A673 (cell line): ENCODE data around the gene LRRD1. TPM values are rescaled to one million over a fixed set of nuclear protein-coding genes. Genes with fewer than 3 reads are reported as not detected.

ENCODE experiments used
- Bru-seq: library from RNA; stranded (reverse); fragments of 400-500 nt; gene quantifications from one replicate; lab custom pipeline; 2021; lab: Mats Ljungman, UMichigan
- BruChase-seq, 2 experiments: library from RNA; stranded (reverse); fragments of 400-500 nt; gene quantifications; one replicate each; lab custom pipeline; 2021; lab: Mats Ljungman, UMichigan
- BruUV-seq: library from RNA; stranded (reverse); fragments of 400-500 nt; replicated peaks from 2 replicates; lab custom pipeline; 2021; lab: Mats Ljungman, UMichigan
- CTCF ChIA-PET: fragments of 300-600 bp; sonication (Branson Sonifier 250); formaldehyde crosslinking; loops from one replicate; lab custom pipeline; 2022; ENCODE audit warnings: antibody characterized with exemption; lab: Charles Lee
- POLR2A ChIA-PET: fragments of 300-600 bp; sonication (Branson Sonifier 250); formaldehyde crosslinking; loops from one replicate; lab custom pipeline; 2022; ENCODE audit warnings: antibody characterized with exemption; ENCODE audit not compliant: low non-redundant PET; lab: Charles Lee
- DNase-seq: peaks from one replicate; pipeline ENCODE4 v3.0.0-alpha.2; 2015; ENCODE audit warnings: low spot score
- H3K27ac ChIP-seq: fragments of 200-600 bp; sonication (generic); 2 replicates; pipeline ENCODE4 v1.5.1; 2016; ENCODE audit warnings: mixed run types, low read depth, mild to moderate bottlenecking, mixed read lengths, antibody characterized with exemption, low read length; ENCODE audit not compliant: poor library complexity, severe bottlenecking
- H3K27me3 ChIP-seq: fragments of 200-600 bp; sonication (generic); replicated peaks from 2 replicates; pipeline ENCODE4 v1.6.1; 2017; ENCODE audit warnings: mixed run types, low read depth, mild to moderate bottlenecking, mixed read lengths, antibody characterized with exemption, low read length; ENCODE audit not compliant: insufficient read depth, poor library complexity
- H3K36me3 ChIP-seq: fragments of 200-600 bp; sonication (generic); 2 replicates; pipeline ENCODE4 v1.6.1; 2016; ENCODE audit warnings: mixed run types, mild to moderate bottlenecking, mixed read lengths, antibody characterized with exemption, low read length; ENCODE audit not compliant: insufficient read depth, poor library complexity, severe bottlenecking
- H3K4me1 ChIP-seq: fragments of 200-600 bp; sonication (generic); 2 replicates; pipeline ENCODE4 v1.6.1; 2017; ENCODE audit warnings: mixed run types, mild to moderate bottlenecking, mixed read lengths, antibody characterized with exemption, low read length; ENCODE audit not compliant: insufficient read depth, poor library complexity, severe bottlenecking
- H3K4me3 ChIP-seq: fragments of 200-600 bp; sonication (generic); 2 replicates; pipeline ENCODE4 v1.5.1; 2016; ENCODE audit warnings: low read depth, mixed run types, mild to moderate bottlenecking, mixed read lengths, low read length; ENCODE audit not compliant: poor library complexity, severe bottlenecking
- H3K9me3 ChIP-seq: fragments of 200-600 bp; sonication (generic); 2 replicates; pipeline ENCODE4 v1.6.1; 2016; ENCODE audit warnings: mixed run types, low read depth, mild to moderate bottlenecking, mixed read lengths, antibody characterized with exemption, low read length; ENCODE audit not compliant: poor library complexity, severe bottlenecking
- EZH2 ChIP-seq: fragments of 200-600 bp; sonication (generic); IDR thresholded peaks from 2 replicates; pipeline ENCODE4 v1.6.1; 2017; ENCODE audit warnings: borderline replicate concordance, low read depth, mild to moderate bottlenecking, mixed read lengths, antibody characterized with exemption, low read length; ENCODE audit not compliant: poor library complexity, severe bottlenecking
- intact Hi-C: fragments of 100-400 bp; cut with micrococcal nuclease; formaldehyde crosslinking; loops from one replicate; pipeline ENCODE4 v1.10.0; 2022; ENCODE audit not compliant: unreplicated experiment
- long read RNA-seq: library from polyadenylated mRNA; stranded (forward); transcript quantifications from one replicate; pipeline ENCODE4 v2.0.0, GENCODE V29; 2022
- total RNA-seq: library from RNA; stranded (reverse); gene quantifications from 2 replicates; pipeline ENCODE4 v1.2.3, GENCODE V29; 2021
- TF ChIP-seq, protein P1 (sequence below): fragments of 300-800, 200-600 bp; sonication (generic); conservative IDR thresholded peaks from 2 replicates; pipeline ENCODE4 v1.5.1; 2017; ENCODE audit warnings: low read depth, mild to moderate bottlenecking, antibody characterized with exemption, low read length, moderate library complexity, mixed read lengths

Gene LRRD1
- total RNA-seq (0.11 TPM in 1 of 2 replicates, not detected in the other), Bru-seq, nascent RNA (percentile 25 among the genes with signal in this experiment), BruChase-seq, experiment 1, labeled RNA remaining after a 2-hour chase (percentile 33 among the genes with signal in this experiment), BruChase-seq, experiment 2, labeled RNA remaining after a 6-hour chase (percentile 31 among the genes with signal in this experiment)
- long read RNA-seq: 0 reads

GRCh38 chr7:92178928-92179924 is at the start of gene LRRD1:
Gene LRRD1 (minus strand): TSS chr7:92179142. CDS start chr7:92165202, 13,940 bp downstream.
- Histone ChIP-seq H3K36me3 (no peaks in the 10 kb centered on the region), H3K27me3 (no peaks in the 10 kb centered on the region), H3K9me3 (no peaks in the 10 kb centered on the region), H3K4me3 (peak within 1 kb of the TSS; percentile 50), H3K27ac (no peak within 1 kb of the TSS), H3K4me1 (no peaks in the 10 kb centered on the region)
- BruUV-seq: no TSS peak
- intact Hi-C loops: loop anchor here (5.0 kb wide), 1 partner anchor 268 kb away; the partner anchor contains the start of gene GATAD1
- no peak for TF ChIP-seq EZH2
- TF ChIP-seq, protein P1, sequence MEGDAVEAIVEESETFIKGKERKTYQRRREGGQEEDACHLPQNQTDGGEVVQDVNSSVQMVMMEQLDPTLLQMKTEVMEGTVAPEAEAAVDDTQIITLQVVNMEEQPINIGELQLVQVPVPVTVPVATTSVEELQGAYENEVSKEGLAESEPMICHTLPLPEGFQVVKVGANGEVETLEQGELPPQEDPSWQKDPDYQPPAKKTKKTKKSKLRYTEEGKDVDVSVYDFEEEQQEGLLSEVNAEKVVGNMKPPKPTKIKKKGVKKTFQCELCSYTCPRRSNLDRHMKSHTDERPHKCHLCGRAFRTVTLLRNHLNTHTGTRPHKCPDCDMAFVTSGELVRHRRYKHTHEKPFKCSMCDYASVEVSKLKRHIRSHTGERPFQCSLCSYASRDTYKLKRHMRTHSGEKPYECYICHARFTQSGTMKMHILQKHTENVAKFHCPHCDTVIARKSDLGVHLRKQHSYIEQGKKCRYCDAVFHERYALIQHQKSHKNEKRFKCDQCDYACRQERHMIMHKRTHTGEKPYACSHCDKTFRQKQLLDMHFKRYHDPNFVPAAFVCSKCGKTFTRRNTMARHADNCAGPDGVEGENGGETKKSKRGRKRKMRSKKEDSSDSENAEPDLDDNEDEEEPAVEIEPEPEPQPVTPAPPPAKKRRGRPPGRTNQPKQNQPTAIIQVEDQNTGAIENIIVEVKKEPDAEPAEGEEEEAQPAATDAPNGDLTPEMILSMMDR: peak; percentile 98
- CTCF ChIA-PET: no interaction called here
- POLR2A ChIA-PET: interaction anchor here (0.6 kb wide), 1 partner anchor 472 kb away, joined by 7 read pairs; no protein-coding TSS in a partner anchor
- DNase-seq: peak; percentile 82

- Histone ChIP-seq H3K27me3 (no peaks in the 10 kb centered on the region), H3K36me3 (peaks cover 41% of the 10 kb centered on the region), H3K9me3 (no peaks in the 10 kb centered on the region), H3K4me3 (no peak overlapping the region), H3K4me1 (no peaks in the 10 kb centered on the region), H3K27ac (no peak overlapping the region)
- TF ChIP-seq, protein P1: no peak
- no peak for TF ChIP-seq EZH2
- ChIA-PET CTCF (no interaction called here), POLR2A (no interaction called here)
- BruUV-seq: no TSS peak
- DNase-seq: no peak
- intact Hi-C loops: no loop called here
Observed at GRCh38 chr7:92228742-92229141, 49.8 kb upstream of the LRRD1 start.

GRCh38 chr7:92228100-92228499 is 49.2 kb upstream of the LRRD1 start:
- no TSS peak for BruUV-seq
- DNase-seq: no peak
- H3K4me3 ChIP-seq: no peak overlapping the region
- H3K27ac ChIP-seq: no peak overlapping the region
- CTCF ChIA-PET: no interaction called here
- no peaks in the 10 kb centered on the region for H3K9me3 ChIP-seq
- POLR2A ChIA-PET: no interaction called here
- H3K27me3 ChIP-seq: no peaks in the 10 kb centered on the region
- TF ChIP-seq, protein P1: no peak
- no peak for TF ChIP-seq EZH2
- H3K36me3 ChIP-seq: peaks cover 37% of the 10 kb centered on the region
- intact Hi-C loops: no loop called here
- no peaks in the 10 kb centered on the region for H3K4me1 ChIP-seq
